Neural cell (in vitro differentiated cells): ENCODE results near the gene CRHR1. TPM values are rescaled to one million over a fixed set of nuclear protein-coding genes. Genes with fewer than 3 reads are reported as not detected.

Source experiments
- H2AFZ ChIP-seq: fragments of 200-600, 300-800 bp; sonication (generic), shearing (Covaris generic); 2 replicates; pipeline ENCODE4 v1.6.0; 2014; ENCODE audit warnings: low read depth, mild to moderate bottlenecking, antibody characterized with exemption, low read length, moderate library complexity
- H3F3A ChIP-seq: fragments of 200-600 bp; shearing (Covaris generic); 2 replicates; pipeline ENCODE4 v1.6.1; 2016; ENCODE audit warnings: mild to moderate bottlenecking, moderate library complexity, mixed read lengths, antibody characterized with exemption, low read length; ENCODE audit not compliant: insufficient read depth, poor library complexity, severe bottlenecking
- H3K27ac ChIP-seq: fragments of 200-600, 300-800 bp; sonication (generic), shearing (Covaris generic); 2 replicates; pipeline ENCODE4 v1.5.1; 2014; ENCODE audit warnings: mild to moderate bottlenecking, low read length, moderate library complexity
- H3K27me3 ChIP-seq: fragments of 300-800, 200-600 bp; sonication (generic), shearing (Covaris generic); 2 replicates; pipeline ENCODE4 v1.6.0; 2014; ENCODE audit warnings: mild to moderate bottlenecking, low read depth, low read length, moderate library complexity; ENCODE audit not compliant: insufficient read depth
- H3K36me3 ChIP-seq: fragments of 300-800, 200-600 bp; sonication (generic), shearing (Covaris generic); 2 replicates; pipeline ENCODE4 v1.5.1; 2014; ENCODE audit warnings: mild to moderate bottlenecking, antibody characterized with exemption, low read length, moderate library complexity; ENCODE audit not compliant: insufficient read depth
- H3K4me2 ChIP-seq: fragments of 300-800, 200-600 bp; sonication (generic), shearing (Covaris generic); 2 replicates; pipeline ENCODE4 v1.6.0; 2014; ENCODE audit warnings: mild to moderate bottlenecking, low read length
- H3K4me3 ChIP-seq: fragments of 300-800, 200-600 bp; sonication (generic), shearing (Covaris generic); 2 replicates; pipeline ENCODE4 v1.5.1; 2014; ENCODE audit warnings: mild to moderate bottlenecking, low read length, moderate library complexity
- H3K79me2 ChIP-seq: fragments of 200-600 bp; shearing (Covaris generic); replicated peaks from 2 replicates; pipeline ENCODE4 v1.6.0; 2014; ENCODE audit warnings: mild to moderate bottlenecking, low read length, moderate library complexity; ENCODE audit not compliant: insufficient read depth
- H3K9ac ChIP-seq: fragments of 300-800, 200-600 bp; sonication (generic), shearing (Covaris generic); 2 replicates; pipeline ENCODE4 v1.6.1; 2016; ENCODE audit warnings: mild to moderate bottlenecking, low read length, mixed read lengths
- H3K9me2 ChIP-seq: fragments of 200-600 bp; shearing (Covaris generic); 2 replicates; pipeline ENCODE4 v1.6.1; 2016; ENCODE audit warnings: mild to moderate bottlenecking, low read length, mixed read lengths; ENCODE audit not compliant: insufficient read depth
- H3K9me3 ChIP-seq: fragments of 200-600, 300-800 bp; sonication (generic), shearing (Covaris generic); 2 replicates; pipeline ENCODE4 v1.6.1; 2016; ENCODE audit warnings: mild to moderate bottlenecking, mixed run types, low read length, moderate library complexity, mixed read lengths
- H4K20me1 ChIP-seq: fragments of 200-600 bp; shearing (Covaris generic); 2 replicates; pipeline ENCODE4 v1.6.1; 2016; ENCODE audit warnings: mild to moderate bottlenecking, mixed run types; ENCODE audit not compliant: insufficient read depth
- EP300 ChIP-seq: fragments of 450-650 bp; conservative IDR thresholded peaks from 2 replicates; pipeline ENCODE4 v1.6.1; 2014; ENCODE audit warnings: antibody characterized with exemption, mild to moderate bottlenecking, moderate library complexity; ENCODE audit not compliant: poor library complexity, severe bottlenecking
- EZH2 ChIP-seq: fragments of 200-600, 300-800 bp; shearing (Covaris generic), sonication (generic); IDR thresholded peaks from 2 replicates; pipeline ENCODE4 v1.6.1; 2014; ENCODE audit warnings: antibody characterized with exemption, low read length, borderline replicate concordance, mild to moderate bottlenecking; ENCODE audit not compliant: insufficient read depth, poor library complexity, severe bottlenecking
- MXI1 ChIP-seq: fragments of 450-650 bp; conservative IDR thresholded peaks from 2 replicates; pipeline ENCODE4 v1.6.1; 2014; ENCODE audit warnings: antibody characterized with exemption, mild to moderate bottlenecking; ENCODE audit not compliant: poor library complexity, severe bottlenecking
- POLR2AphosphoS5 ChIP-seq: IDR thresholded peaks from 2 replicates; pipeline ENCODE4 v1.6.1; 2012
- RAD21 ChIP-seq: fragments of 450-650 bp; conservative IDR thresholded peaks from 2 replicates; pipeline ENCODE4 v1.6.1; 2014; ENCODE audit warnings: antibody characterized with exemption, mild to moderate bottlenecking, moderate library complexity
- SMC3 ChIP-seq: fragments of 450-650 bp; conservative IDR thresholded peaks from 2 replicates; pipeline ENCODE4 v1.6.1; 2014; ENCODE audit warnings: antibody characterized with exemption, mild to moderate bottlenecking, moderate library complexity; ENCODE audit not compliant: poor library complexity
- TAF1 ChIP-seq: IDR thresholded peaks from 2 replicates; pipeline ENCODE4 v1.6.1; 2012; ENCODE audit warnings: low read depth
- polyA plus RNA-seq: library from polyadenylated mRNA; depleted of rRNA; stranded (reverse); fragments of >200 nt; gene quantifications from 2 replicates; pipeline ENCODE4 v1.2.3, GENCODE V29; 2014
- TF ChIP-seq, protein P1 (sequence below): fragments of 450-650 bp; IDR thresholded peaks from 2 replicates; pipeline ENCODE4 v1.5.1; 2014; ENCODE audit warnings: antibody characterized with exemption, mild to moderate bottlenecking, moderate library complexity; ENCODE audit not compliant: poor library complexity, severe bottlenecking
- TF ChIP-seq, protein P2 (sequence below): IDR thresholded peaks from 2 replicates; pipeline ENCODE4 v1.6.1; 2012; ENCODE audit warnings: borderline replicate concordance

The CRHR1 gene
- polyA plus RNA-seq, 1 donor from 2014 or later = 4.5 TPM

DNA sequence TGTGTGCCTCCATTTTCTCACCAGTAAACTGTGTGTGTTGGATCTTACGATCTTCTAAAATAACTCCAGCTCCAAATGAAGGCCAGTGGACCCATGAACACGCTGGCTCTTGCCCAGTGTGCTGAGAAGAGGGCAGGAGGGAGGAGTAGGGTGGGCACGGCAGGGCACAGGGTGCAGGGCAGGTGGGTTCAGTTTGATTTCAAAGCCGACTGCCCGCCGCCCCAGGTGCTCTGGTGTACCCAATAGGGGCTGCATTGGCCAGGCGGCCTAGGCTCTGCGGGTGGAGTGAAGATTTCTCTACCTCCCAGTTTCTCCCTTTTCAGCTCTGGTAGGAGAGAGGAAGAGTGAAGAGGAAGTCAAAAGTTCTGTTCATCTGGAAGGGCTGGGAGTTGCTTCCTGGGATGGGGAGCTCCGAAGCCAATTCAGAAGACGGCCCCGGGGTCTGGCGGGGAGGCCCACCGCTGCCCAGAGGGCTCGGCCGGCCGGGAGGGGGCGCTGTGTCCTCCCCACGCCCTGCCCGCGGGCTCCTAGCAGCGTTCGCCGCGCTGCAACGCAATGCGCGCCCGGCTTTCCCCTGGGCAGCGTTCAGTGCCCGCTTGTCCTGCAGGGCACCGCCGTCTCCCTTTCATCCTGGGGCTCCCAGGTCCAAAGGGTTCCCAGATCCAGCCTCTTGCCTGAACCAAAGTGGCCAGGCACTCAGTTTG is 1.1 kb upstream of the CRHR1 start:
- Histone ChIP-seq H3K9ac (peak overlapping the region; percentile 62), H3K27me3 (peaks cover 38% of the 10 kb centered on the region), H3K79me2 (no peaks in the 10 kb centered on the region), H3K9me2 (no peaks in the 10 kb centered on the region), H3K27ac (no peak overlapping the region), H3F3A (no peaks in the 10 kb centered on the region), H3K4me3 (peak overlapping the region; percentile 85), H3K4me2 (peak overlapping the region; percentile 59), H3K36me3 (no peaks in the 10 kb centered on the region), H3K9me3 (no peaks in the 10 kb centered on the region), H2AFZ (peak overlapping the region; percentile 45), H4K20me1 (no peaks in the 10 kb centered on the region)
- TF ChIP-seq SMC3 (peak; percentile 62), POLR2AphosphoS5 (no peak), TAF1 (no peak), RAD21 (peak; percentile 45), EP300 (no peak), MXI1 (no peak), EZH2 (no peak)
- TF ChIP-seq, protein P1, sequence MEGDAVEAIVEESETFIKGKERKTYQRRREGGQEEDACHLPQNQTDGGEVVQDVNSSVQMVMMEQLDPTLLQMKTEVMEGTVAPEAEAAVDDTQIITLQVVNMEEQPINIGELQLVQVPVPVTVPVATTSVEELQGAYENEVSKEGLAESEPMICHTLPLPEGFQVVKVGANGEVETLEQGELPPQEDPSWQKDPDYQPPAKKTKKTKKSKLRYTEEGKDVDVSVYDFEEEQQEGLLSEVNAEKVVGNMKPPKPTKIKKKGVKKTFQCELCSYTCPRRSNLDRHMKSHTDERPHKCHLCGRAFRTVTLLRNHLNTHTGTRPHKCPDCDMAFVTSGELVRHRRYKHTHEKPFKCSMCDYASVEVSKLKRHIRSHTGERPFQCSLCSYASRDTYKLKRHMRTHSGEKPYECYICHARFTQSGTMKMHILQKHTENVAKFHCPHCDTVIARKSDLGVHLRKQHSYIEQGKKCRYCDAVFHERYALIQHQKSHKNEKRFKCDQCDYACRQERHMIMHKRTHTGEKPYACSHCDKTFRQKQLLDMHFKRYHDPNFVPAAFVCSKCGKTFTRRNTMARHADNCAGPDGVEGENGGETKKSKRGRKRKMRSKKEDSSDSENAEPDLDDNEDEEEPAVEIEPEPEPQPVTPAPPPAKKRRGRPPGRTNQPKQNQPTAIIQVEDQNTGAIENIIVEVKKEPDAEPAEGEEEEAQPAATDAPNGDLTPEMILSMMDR = peak; percentile 80
- TF ChIP-seq, protein P2, sequence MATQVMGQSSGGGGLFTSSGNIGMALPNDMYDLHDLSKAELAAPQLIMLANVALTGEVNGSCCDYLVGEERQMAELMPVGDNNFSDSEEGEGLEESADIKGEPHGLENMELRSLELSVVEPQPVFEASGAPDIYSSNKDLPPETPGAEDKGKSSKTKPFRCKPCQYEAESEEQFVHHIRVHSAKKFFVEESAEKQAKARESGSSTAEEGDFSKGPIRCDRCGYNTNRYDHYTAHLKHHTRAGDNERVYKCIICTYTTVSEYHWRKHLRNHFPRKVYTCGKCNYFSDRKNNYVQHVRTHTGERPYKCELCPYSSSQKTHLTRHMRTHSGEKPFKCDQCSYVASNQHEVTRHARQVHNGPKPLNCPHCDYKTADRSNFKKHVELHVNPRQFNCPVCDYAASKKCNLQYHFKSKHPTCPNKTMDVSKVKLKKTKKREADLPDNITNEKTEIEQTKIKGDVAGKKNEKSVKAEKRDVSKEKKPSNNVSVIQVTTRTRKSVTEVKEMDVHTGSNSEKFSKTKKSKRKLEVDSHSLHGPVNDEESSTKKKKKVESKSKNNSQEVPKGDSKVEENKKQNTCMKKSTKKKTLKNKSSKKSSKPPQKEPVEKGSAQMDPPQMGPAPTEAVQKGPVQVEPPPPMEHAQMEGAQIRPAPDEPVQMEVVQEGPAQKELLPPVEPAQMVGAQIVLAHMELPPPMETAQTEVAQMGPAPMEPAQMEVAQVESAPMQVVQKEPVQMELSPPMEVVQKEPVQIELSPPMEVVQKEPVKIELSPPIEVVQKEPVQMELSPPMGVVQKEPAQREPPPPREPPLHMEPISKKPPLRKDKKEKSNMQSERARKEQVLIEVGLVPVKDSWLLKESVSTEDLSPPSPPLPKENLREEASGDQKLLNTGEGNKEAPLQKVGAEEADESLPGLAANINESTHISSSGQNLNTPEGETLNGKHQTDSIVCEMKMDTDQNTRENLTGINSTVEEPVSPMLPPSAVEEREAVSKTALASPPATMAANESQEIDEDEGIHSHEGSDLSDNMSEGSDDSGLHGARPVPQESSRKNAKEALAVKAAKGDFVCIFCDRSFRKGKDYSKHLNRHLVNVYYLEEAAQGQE = no peak

DNA sequence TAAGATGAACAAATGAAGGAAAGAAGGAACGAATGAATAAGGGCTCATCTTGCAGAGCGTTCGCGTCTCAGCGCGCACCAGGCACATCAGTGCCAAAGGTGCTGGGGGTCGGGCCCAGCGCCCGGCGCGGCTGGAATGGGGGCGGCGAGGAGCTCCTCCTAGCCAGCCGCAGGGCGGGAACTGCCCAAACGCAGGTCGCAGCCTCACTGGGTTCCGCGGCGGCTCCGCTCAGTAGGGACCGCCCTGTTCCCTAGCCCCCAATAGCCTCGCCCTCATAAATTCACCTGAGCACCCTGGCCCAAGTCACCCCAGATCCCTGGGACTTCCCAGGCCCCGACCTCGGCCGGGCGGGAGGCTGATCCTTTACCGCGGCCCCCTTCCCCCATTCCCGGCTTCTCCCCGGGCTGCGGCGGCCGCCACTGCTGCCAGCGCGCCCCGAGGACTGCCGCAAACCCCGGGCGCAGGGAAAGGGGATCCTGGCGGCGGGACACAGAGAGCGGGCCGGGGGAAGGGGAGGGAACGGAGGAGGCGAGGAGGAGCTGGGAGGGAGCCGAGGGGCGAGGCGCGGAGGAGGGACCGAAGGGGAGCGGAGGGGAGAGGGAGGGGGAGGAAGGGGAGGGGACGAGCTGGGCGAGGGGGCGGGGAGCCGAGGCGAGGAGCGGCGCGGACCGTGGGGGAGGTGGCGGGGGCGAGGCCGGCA is 377 bp upstream of the CRHR1 start:
- Histone ChIP-seq H3K4me2 (peak overlapping the region; percentile 59), H3K27me3 (peaks cover 38% of the 10 kb centered on the region), H3K4me3 (peak overlapping the region; percentile 85), H3K9me3 (no peaks in the 10 kb centered on the region), H3K9me2 (no peaks in the 10 kb centered on the region), H3K9ac (peak overlapping the region; percentile 62), H2AFZ (peak overlapping the region; percentile 45), H3K79me2 (no peaks in the 10 kb centered on the region), H3F3A (no peaks in the 10 kb centered on the region), H3K36me3 (no peaks in the 10 kb centered on the region), H3K27ac (no peak overlapping the region), H4K20me1 (no peaks in the 10 kb centered on the region)
- TF ChIP-seq SMC3 (peak; percentile 36), EP300 (no peak)
- TF ChIP-seq, protein P1 = peak; percentile 46
